ENCODE results near the gene SPATA21.

The SPATA21 gene

GRCh38 chr1:16418823-16419425 is 18.3 kb downstream of the SPATA21 start:
- DNase-seq: no peak

- no peak for DNase-seq
Measured at GRCh38 chr1:16413191-16413590, 24.0 kb downstream of the SPATA21 start.

- no peak for DNase-seq
Measured at GRCh38 chr1:16410803-16411202, 26.4 kb downstream of the SPATA21 start.

- no peak for DNase-seq
Measured at GRCh38 chr1:16409536-16410152, 27.6 kb downstream of the SPATA21 start.

GRCh38 chr1:16406868-16407267 is 30.4 kb downstream of the SPATA21 start:
- DNase-seq: no peak

- no peak for DNase-seq
Measured at GRCh38 chr1:16405441-16405840, 31.8 kb downstream of the SPATA21 start.

GRCh38 chr1:16402742-16403141 is 34.5 kb downstream of the SPATA21 start:
- DNase-seq: no peak

GRCh38 chr1:16398371-16398953 is 38.8 kb downstream of the SPATA21 start:
- no peak for DNase-seq

- no peak for DNase-seq
Measured at GRCh38 chr1:16397120-16397519, 40.1 kb downstream of the SPATA21 start.

- DNase-seq: no peak
Measured at GRCh38 chr1:16396591-16396990, 40.6 kb downstream of the SPATA21 start.

GRCh38 chr1:16394977-16395376 is 42.2 kb downstream of the SPATA21 start:
- no peak for DNase-seq

- DNase-seq: no peak
Measured at GRCh38 chr1:16393570-16394521, 43.4 kb downstream of the SPATA21 start.

- no peak for DNase-seq
Measured at GRCh38 chr1:16392740-16393569, 44.3 kb downstream of the SPATA21 start.

GRCh38 chr1:16391411-16391810 is 45.8 kb downstream of the SPATA21 start:
- DNase-seq: no peak

GRCh38 chr1:16387201-16388188 is 49.7 kb downstream of the SPATA21 start:
- DNase-seq: no peak

GRCh38 chr1:16386454-16387113 is 50.6 kb downstream of the SPATA21 start:
- DNase-seq: no peak

- DNase-seq: no peak
Measured at GRCh38 chr1:16385659-16386453, 51.4 kb downstream of the SPATA21 start.

- no peak for DNase-seq
Measured at GRCh38 chr1:16383888-16384287, 53.3 kb downstream of the SPATA21 start.

- no peak for DNase-seq
Measured at GRCh38 chr1:16380868-16381267, 56.4 kb downstream of the SPATA21 start.

GRCh38 chr1:16378443-16378842 is 58.8 kb downstream of the SPATA21 start:
- DNase-seq: no peak
